Trophoblast cell (in vitro differentiated cells and primary cell): ENCODE measurements around the gene ATP6V0A1.
"Not testable (repeated sequence)": the region's sequence is repeated elsewhere in the genome, so short reads cannot be mapped to it uniquely, and the experiment has no call there.

Experiments used
- DNase-seq, 2 donors: peaks; one replicate each; pipeline ENCODE4 v3.0.0-alpha.2; 2016
- H2AFZ ChIP-seq: 2 replicates; pipeline ENCODE4 v1.6.1; 2013; ENCODE audit warnings: low read length, moderate library complexity, mild to moderate bottlenecking; ENCODE audit not compliant: insufficient read depth, poor library complexity
- H2AK5ac ChIP-seq: 2 replicates; pipeline ENCODE4 v1.6.1; 2013; ENCODE audit warnings: mild to moderate bottlenecking, low read length
- H2BK120ac ChIP-seq: 2 replicates; pipeline ENCODE4 v1.6.1; 2013; ENCODE audit warnings: low read length, mild to moderate bottlenecking, moderate library complexity; ENCODE audit not compliant: insufficient read depth, poor library complexity
- H2BK12ac ChIP-seq: 2 replicates; pipeline ENCODE4 v1.6.1; 2013; ENCODE audit warnings: mild to moderate bottlenecking, low read length, moderate library complexity
- H2BK5ac ChIP-seq: 2 replicates; pipeline ENCODE4 v1.6.1; 2013; ENCODE audit warnings: low read length, low read depth, moderate library complexity, mild to moderate bottlenecking; ENCODE audit not compliant: poor library complexity
- H3K14ac ChIP-seq: 2 replicates; pipeline ENCODE4 v1.6.1; 2013; ENCODE audit warnings: mild to moderate bottlenecking, low read length
- H3K18ac ChIP-seq: 2 replicates; pipeline ENCODE4 v1.6.1; 2013; ENCODE audit warnings: mild to moderate bottlenecking, low read length
- H3K23ac ChIP-seq: 2 replicates; pipeline ENCODE4 v1.6.1; 2013; ENCODE audit warnings: low read length
- H3K27ac ChIP-seq: 2 replicates; pipeline ENCODE4 v1.5.1; 2013; ENCODE audit warnings: low read depth, mild to moderate bottlenecking, inconsistent platforms, low read length, moderate library complexity
- H3K27me3 ChIP-seq: 2 replicates; pipeline ENCODE4 v1.6.1; 2013; ENCODE audit warnings: inconsistent platforms, mild to moderate bottlenecking, low read length, moderate library complexity; ENCODE audit not compliant: insufficient read depth
- H3K36me3 ChIP-seq, 2 experiments: 1 replicate in 1 of 2; 2 replicates in 1 of 2; pipeline ENCODE4 v1.6.1; 2013; ENCODE audit warnings: low read length in 2 of 2, mild to moderate bottlenecking in 2 of 2, moderate library complexity in 1 of 2; ENCODE audit not compliant: insufficient read depth in 2 of 2, control insufficient read depth in 1 of 2
- H3K4ac ChIP-seq: 2 replicates; pipeline ENCODE4 v1.6.1; 2013; ENCODE audit warnings: low read depth, mild to moderate bottlenecking, low read length, moderate library complexity
- H3K4me1 ChIP-seq, 2 experiments: 1 replicate in 1 of 2; 2 replicates in 1 of 2; pipeline ENCODE4 v1.6.1; 2013; ENCODE audit warnings: low read length in 2 of 2, mild to moderate bottlenecking in 2 of 2, moderate library complexity in 1 of 2; ENCODE audit not compliant: insufficient read depth in 2 of 2, control insufficient read depth in 1 of 2
- H3K4me2 ChIP-seq: 2 replicates; pipeline ENCODE4 v1.6.1; 2013; ENCODE audit warnings: inconsistent platforms, mild to moderate bottlenecking, low read length, moderate library complexity
- H3K4me3 ChIP-seq: 2 replicates; pipeline ENCODE4 v1.5.1; 2013; ENCODE audit warnings: mild to moderate bottlenecking, low read depth, low read length, inconsistent platforms
- H3K79me1 ChIP-seq: one replicate; pipeline ENCODE4 v1.6.1; 2013; ENCODE audit warnings: low read length
- H3K79me2 ChIP-seq: 2 replicates; pipeline ENCODE4 v1.6.1; 2013; ENCODE audit warnings: low read length, mild to moderate bottlenecking; ENCODE audit not compliant: control insufficient read depth, insufficient read depth, poor library complexity
- H3K9ac ChIP-seq: 2 replicates; pipeline ENCODE4 v1.6.1; 2013; ENCODE audit warnings: mild to moderate bottlenecking, low read length
- H3K9me3 ChIP-seq: 2 replicates; pipeline ENCODE4 v1.6.1; 2013; ENCODE audit warnings: low read depth, mild to moderate bottlenecking, control low read depth, inconsistent platforms, low read length; ENCODE audit not compliant: insufficient read depth
- H4K12ac ChIP-seq: 2 replicates; pipeline ENCODE4 v1.6.1; 2013; ENCODE audit warnings: low read depth, mild to moderate bottlenecking, low read length, moderate library complexity
- H4K8ac ChIP-seq: 2 replicates; pipeline ENCODE4 v1.6.1; 2013; ENCODE audit warnings: low read depth, mild to moderate bottlenecking, low read length, moderate library complexity
- H4K91ac ChIP-seq: one replicate; pipeline ENCODE4 v1.6.1; 2013; ENCODE audit warnings: low read depth, mild to moderate bottlenecking, low read length, moderate library complexity
- WGBS: extraction: QIAGEN DNeasy Blood & Tissue Kit; methylation state at CpG from one replicate; pipeline ENCODE4 v1.1.7; 2013; ENCODE audit warnings: missing lambda C conversion rate; ENCODE audit not compliant: insufficient read length, insufficient coverage; ENCODE audit errors: extremely low coverage; 5-methylcytosine and 5-hydroxymethylcytosine counted together

The ATP6V0A1 gene

GRCh38 chr17:42475835-42476234 lies 17.2 kb downstream of the ATP6V0A1 start:
- WGBS = no CpG with 5 or more reads among the region's 4 CpGs
- H3K4me2 ChIP-seq = no peak overlapping the region
- no peak overlapping the region for H3K14ac ChIP-seq
- H2AFZ ChIP-seq = no peak overlapping the region
- no peak overlapping the region for H3K4me3 ChIP-seq
- no peak overlapping the region for H2BK120ac ChIP-seq
- no peak overlapping the region for H2BK12ac ChIP-seq
- no peak overlapping the region for H3K23ac ChIP-seq
- H3K4ac ChIP-seq = no peak overlapping the region
- no peaks in the 10 kb centered on the region for H3K4me1 ChIP-seq
- no peak overlapping the region for H2BK5ac ChIP-seq
- no peak overlapping the region for H3K18ac ChIP-seq
- H3K27me3 ChIP-seq = no peaks in the 10 kb centered on the region
- peaks cover 25 to 29% of the 10 kb centered on the region in 2 experiments for H3K36me3 ChIP-seq
- no peaks in the 10 kb centered on the region for H3K79me1 ChIP-seq
- no peak overlapping the region for H3K9ac ChIP-seq
- no peaks in the 10 kb centered on the region for H3K79me2 ChIP-seq
- peak in 1 of 2 donors; percentile 29 for DNase-seq
- H4K8ac ChIP-seq = no peak overlapping the region
- H3K9me3 ChIP-seq = no peaks in the 10 kb centered on the region
- H3K27ac ChIP-seq = no peak overlapping the region
- no peak overlapping the region for H4K91ac ChIP-seq
- H4K12ac ChIP-seq = no peak overlapping the region
- H2AK5ac ChIP-seq = no peak overlapping the region

GRCh38 chr17:42476411-42476810 lies 17.7 kb downstream of the ATP6V0A1 start:
- Histone ChIP-seq H3K79me1 (no peaks in the 10 kb centered on the region), H3K36me3 (peaks cover 29% of the 10 kb centered on the region in 2 experiments), H3K4ac (no peak overlapping the region), H4K8ac (no peak overlapping the region), H3K18ac (no peak overlapping the region), H3K9ac (no peak overlapping the region), H2AK5ac (no peak overlapping the region), H3K9me3 (no peaks in the 10 kb centered on the region), H2BK12ac (no peak overlapping the region), H3K79me2 (no peaks in the 10 kb centered on the region), H2BK120ac (no peak overlapping the region), H4K91ac (no peak overlapping the region), H3K27ac (no peak overlapping the region), H3K14ac (no peak overlapping the region), H3K27me3 (no peaks in the 10 kb centered on the region), H3K4me2 (no peak overlapping the region), H4K12ac (no peak overlapping the region), H3K4me3 (no peak overlapping the region), H2BK5ac (no peak overlapping the region), H3K4me1 (no peaks in the 10 kb centered on the region), H2AFZ (no peak overlapping the region), H3K23ac (no peak overlapping the region)
- no CpG with 5 or more reads among the region's 2 CpGs for WGBS
- DNase-seq = no peak

- no peaks in the 10 kb centered on the region for H3K79me2 ChIP-seq
- peaks cover 32 to 33% of the 10 kb centered on the region in 2 experiments for H3K36me3 ChIP-seq
- H3K4me1 ChIP-seq = no peaks in the 10 kb centered on the region
- H3K9me3 ChIP-seq = no peaks in the 10 kb centered on the region
- no peak overlapping the region for H2AK5ac ChIP-seq
- no peak overlapping the region for H2BK12ac ChIP-seq
- no peak overlapping the region for H4K91ac ChIP-seq
- no peak overlapping the region for H3K18ac ChIP-seq
- no peak overlapping the region for H3K27ac ChIP-seq
- H4K12ac ChIP-seq = no peak overlapping the region
- H3K27me3 ChIP-seq = no peaks in the 10 kb centered on the region
- H2AFZ ChIP-seq = no peak overlapping the region
- DNase-seq = no peak
- no peak overlapping the region for H3K9ac ChIP-seq
- no peak overlapping the region for H3K4ac ChIP-seq
- H2BK5ac ChIP-seq = no peak overlapping the region
- H3K4me2 ChIP-seq = no peak overlapping the region
- no peak overlapping the region for H2BK120ac ChIP-seq
- no peak overlapping the region for H3K23ac ChIP-seq
- no peaks in the 10 kb centered on the region for H3K79me1 ChIP-seq
- H3K14ac ChIP-seq = no peak overlapping the region
- H3K4me3 ChIP-seq = no peak overlapping the region
- no peak overlapping the region for H4K8ac ChIP-seq
- no CpG with 5 or more reads among the region's 3 CpGs for WGBS
Observed at GRCh38 chr17:42477173-42477572, 18.5 kb downstream of the ATP6V0A1 start.

- not testable (repeated sequence) for H3K4me2 ChIP-seq, H2AFZ ChIP-seq, H2BK12ac ChIP-seq, H3K9me3 ChIP-seq, H3K18ac ChIP-seq, H4K12ac ChIP-seq, H2AK5ac ChIP-seq, H3K79me2 ChIP-seq, H3K27me3 ChIP-seq, H3K27ac ChIP-seq, H2BK5ac ChIP-seq, H3K4me3 ChIP-seq, H4K91ac ChIP-seq, H3K23ac ChIP-seq, H3K79me1 ChIP-seq, DNase-seq, H3K4me1 ChIP-seq, H3K4ac ChIP-seq, H3K9ac ChIP-seq, H2BK120ac ChIP-seq, H3K14ac ChIP-seq, H4K8ac ChIP-seq
- H3K36me3 ChIP-seq = peaks cover 34% of the 10 kb centered on the region in 2 experiments
- WGBS = no CpG with 5 or more reads among the region's 1 CpG
Observed at GRCh38 chr17:42477824-42478223, 19.1 kb downstream of the ATP6V0A1 start.
